ENCODE results near the gene FLNB. TPM values are rescaled to one million over a fixed set of nuclear protein-coding genes. Genes with fewer than 3 reads are reported as not detected.

FLNB gene
- total and polyA plus RNA-seq, 9 of the 15 experiments (the other 6 are each of a cell fraction or from before 2014, with no cell fraction given), result 9.4 to 48.1 (median 25.6) TPM

- TF ChIP-seq ID3 (CRISPR knock-in tag; IDR thresholded peaks at IDR 0.05) (no peak), ID3 (tag; IDR thresholded peaks at IDR 0.05) (no peak), CREB5 (CRISPR knock-in tag; IDR thresholded peaks at IDR 0.05) (no peak), HMBOX1 (IDR thresholded peaks at IDR 0.05) (no peak), ZBTB12 (CRISPR knock-in tag; IDR thresholded peaks at IDR 0.05) (no peak), STAG1 (CRISPR knock-in tag; IDR thresholded peaks at IDR 0.05; ENCODE audit: borderline replicate concordance) (no peak), ZNF740 (CRISPR knock-in tag; IDR thresholded peaks at IDR 0.05) (no peak), ZNF740 (tag; IDR thresholded peaks at IDR 0.05) (no peak), HMG20B (CRISPR knock-in tag; IDR thresholded peaks at IDR 0.05) (no peak)
Observed at GRCh38 chr3:58132850-58133249, 124.6 kb downstream of the FLNB start (continued).

Data from K562 (cell line).